Pancreas (tissue), 10 donors: ENCODE measurements around the gene PIK3R4. TPM values are rescaled to one million over a fixed set of nuclear protein-coding genes. Genes with fewer than 3 reads are reported as not detected.

Experiments used
- ATAC-seq, 4 donors: fragments of 200-7000 bp; cut with Tn5 transposase; one replicate each; pipeline versions ENCODE4 v1.8.0 to v1.9.1; 2020; ENCODE audit warnings: mild to moderate bottlenecking in 4 of 4, moderate library complexity in 4 of 4
- DNase-seq, 6 donors: peaks; one replicate each; pipeline ENCODE4 v3.0.0-alpha.2; 2020
- FAIRE-seq: peaks from 2 replicates; lab custom pipeline; 2012; peaks lifted over from hg19 to GRCh38; lab: Jason Lieb, UNC
- H3K27ac ChIP-seq, 4 donors: fragments of 200-600 bp; sonication (generic); 1 replicate in 3 of 4; 2 replicates in 1 of 4; pipeline versions ENCODE4 v1.5.0 to v1.8.0; 2020
- H3K27me3 ChIP-seq, 4 donors: fragments of 200-600 bp; one replicate each; pipeline ENCODE4 v1.8.0; 2021
- H3K36me3 ChIP-seq, 3 donors: fragments of 200-600 bp; sonication (generic) in 1 of 3; one replicate each; pipeline versions ENCODE4 v1.5.0 to v1.8.0; 2020 to 2021
- H3K4me1 ChIP-seq, 3 donors: fragments of 200-600 bp; one replicate each; pipeline ENCODE4 v1.8.0; 2021
- H3K4me3 ChIP-seq, 4 donors: fragments of 200-600 bp; sonication (generic) in 2 of 4; one replicate each; pipeline versions ENCODE4 v1.5.0 to v1.8.0; 2020 to 2021
- H3K9me3 ChIP-seq, 4 donors: fragments of 200-600 bp; one replicate each; pipeline ENCODE4 v1.8.0; 2021
- WGBS, 2 donors: extraction: QIAGEN DNeasy Blood & Tissue Kit; methylation state at CpG; one replicate each; pipeline ENCODE4 v1.1.7; 2013; 5-methylcytosine and 5-hydroxymethylcytosine counted together
- intact Hi-C, 3 donors: fragments of 100-400 bp; cut with DNase I; formaldehyde crosslinking; loops; one replicate each; pipeline versions ENCODE4 v1.11.1 to v1.14.2; 2022
- polyA plus RNA-seq, 2 donors: library from polyadenylated mRNA; stranded (reverse); fragments of 200-250 nt; gene quantifications; one replicate each; pipeline ENCODE4 v1.2.3, GENCODE V29; 2013
- total RNA-seq, 6 donors: library from RNA; stranded (reverse); fragmentation: NEBNext Ultra II Directional in 4 of 6; extraction: Animal tissue kit (Norgen Biotek cat#: 25700) in 4 of 6; gene quantifications; one replicate each; pipeline versions ENCODE4 v1.2.1 to v1.2.4, GENCODE V29; 2021 to 2023
- TF ChIP-seq, protein P1 (sequence below), 4 donors: fragments of 200-600 bp; sonication (generic) in 3 of 4; IDR thresholded peaks; one replicate each; pipeline versions ENCODE4 v1.5.0 to v1.8.0; 2021; ENCODE audit warnings: antibody characterized with exemption in 4 of 4
- donor health status: healthy with polysubstance abuse.
- donor health status: DM: no; HTN: no; CAD: no; lungs with moderate emphysema.
- donor health status: DM: no; HTN: no; CAD: no.
- donor health status: control.
- donor health status: control.
- donor health status: Bipolar disorder and iron deficiency.
- donor health status: DM: yes; HTN: yes; CAD: no.
- donor health status: DM: no; HTN: no; CAD: no.
- donor health status: DM: no; HTN: no; CAD: no.
- donor health status: DM: yes; HTN: yes; CAD: no.

PIK3R4 gene
- total and polyA plus RNA-seq, 8 donors = 6.7 to 16.6 (median 11.1) TPM

DNA sequence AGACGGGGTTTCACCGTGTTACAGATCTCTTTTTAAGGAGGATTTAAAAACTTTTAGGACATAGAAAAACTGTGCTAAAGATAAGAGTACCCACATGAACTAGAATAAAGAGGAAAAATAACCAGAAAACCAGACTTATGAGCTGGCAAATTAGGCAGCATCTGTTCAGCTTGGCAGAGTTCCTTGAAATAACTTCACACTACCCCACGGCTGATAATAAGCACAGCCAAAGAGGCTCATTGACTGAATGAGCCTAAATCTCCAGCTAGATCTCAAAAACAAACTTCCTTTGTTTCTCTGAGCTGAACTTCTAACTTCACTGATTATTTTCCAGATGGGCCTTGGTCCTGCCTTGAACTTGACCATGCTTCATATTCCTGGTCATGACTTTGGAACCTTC, 26.7 kb upstream of the PIK3R4 start:
- no peak for DNase-seq
- H3K27me3 ChIP-seq = no peaks in the 10 kb centered on the region
- no peaks in the 10 kb centered on the region for H3K36me3 ChIP-seq
- no peak overlapping the region for H3K27ac ChIP-seq
- ATAC-seq = no peak
- no peaks in the 10 kb centered on the region for H3K9me3 ChIP-seq
- no peak for FAIRE-seq
- intact Hi-C loops = no loop called here
- TF ChIP-seq, protein P1, sequence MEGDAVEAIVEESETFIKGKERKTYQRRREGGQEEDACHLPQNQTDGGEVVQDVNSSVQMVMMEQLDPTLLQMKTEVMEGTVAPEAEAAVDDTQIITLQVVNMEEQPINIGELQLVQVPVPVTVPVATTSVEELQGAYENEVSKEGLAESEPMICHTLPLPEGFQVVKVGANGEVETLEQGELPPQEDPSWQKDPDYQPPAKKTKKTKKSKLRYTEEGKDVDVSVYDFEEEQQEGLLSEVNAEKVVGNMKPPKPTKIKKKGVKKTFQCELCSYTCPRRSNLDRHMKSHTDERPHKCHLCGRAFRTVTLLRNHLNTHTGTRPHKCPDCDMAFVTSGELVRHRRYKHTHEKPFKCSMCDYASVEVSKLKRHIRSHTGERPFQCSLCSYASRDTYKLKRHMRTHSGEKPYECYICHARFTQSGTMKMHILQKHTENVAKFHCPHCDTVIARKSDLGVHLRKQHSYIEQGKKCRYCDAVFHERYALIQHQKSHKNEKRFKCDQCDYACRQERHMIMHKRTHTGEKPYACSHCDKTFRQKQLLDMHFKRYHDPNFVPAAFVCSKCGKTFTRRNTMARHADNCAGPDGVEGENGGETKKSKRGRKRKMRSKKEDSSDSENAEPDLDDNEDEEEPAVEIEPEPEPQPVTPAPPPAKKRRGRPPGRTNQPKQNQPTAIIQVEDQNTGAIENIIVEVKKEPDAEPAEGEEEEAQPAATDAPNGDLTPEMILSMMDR (IDR thresholded peaks at IDR 0.05) = no peak
- no peaks in the 10 kb centered on the region for H3K4me1 ChIP-seq
- 66 to 72% methylated on average over 3 of the region's 3 CpGs for WGBS, 2 donors
- no peak overlapping the region for H3K4me3 ChIP-seq

DNA sequence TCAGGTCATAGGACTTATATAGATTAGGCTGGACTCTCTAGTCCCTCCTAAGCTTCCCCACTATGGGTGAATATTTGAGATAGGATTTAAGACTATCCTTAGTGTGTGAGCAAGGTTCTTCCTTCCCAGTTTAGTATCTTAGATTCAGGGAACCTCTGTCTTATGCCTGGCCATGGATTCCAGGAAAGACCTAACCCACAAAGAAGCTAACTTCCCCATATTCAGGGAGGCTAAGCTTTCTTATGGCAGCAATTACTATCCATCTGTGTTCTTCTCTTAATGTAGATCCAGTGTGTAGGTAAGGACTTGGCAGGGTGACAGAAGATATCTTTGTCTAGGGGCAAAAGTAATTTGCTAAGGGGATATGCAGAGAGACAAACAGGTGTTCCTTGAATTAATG, 25.5 kb upstream of the PIK3R4 start:
- no peak overlapping the region for H3K27ac ChIP-seq
- no peak for ATAC-seq
- intact Hi-C loops = no loop called here

DNA sequence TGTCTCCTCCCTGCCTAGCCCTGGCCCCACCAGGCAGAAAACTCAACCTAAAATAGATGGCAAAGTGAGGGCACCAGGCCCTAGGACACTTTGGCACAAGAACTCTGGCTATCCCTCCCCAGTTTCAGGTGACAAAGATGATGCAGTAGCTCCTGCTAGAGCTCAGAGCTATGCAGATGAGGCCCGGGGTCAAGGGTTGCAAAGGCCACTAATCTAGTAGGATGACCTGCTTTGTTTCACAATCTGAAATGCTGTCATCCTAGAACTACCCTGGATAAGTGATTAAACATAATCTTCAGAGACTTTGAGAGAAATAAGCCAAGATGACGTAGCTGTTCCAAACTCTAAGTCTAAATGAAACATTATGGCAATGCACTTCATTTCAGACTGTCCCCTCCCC, 24.0 kb upstream of the PIK3R4 start:
- no peak overlapping the region for H3K4me3 ChIP-seq
- intact Hi-C loops = no loop called here
- FAIRE-seq (no peak), DNase-seq (no peak), ATAC-seq (no peak)
- H3K27me3 ChIP-seq = no peaks in the 10 kb centered on the region
- H3K36me3 ChIP-seq = no peaks in the 10 kb centered on the region
- WGBS, 2 donors = 60 to 78% methylated on average over 2 of the region's 2 CpGs
- TF ChIP-seq, protein P1 (IDR thresholded peaks at IDR 0.05) = no peak
- H3K9me3 ChIP-seq = no peaks in the 10 kb centered on the region
- no peak overlapping the region for H3K27ac ChIP-seq
- H3K4me1 ChIP-seq = no peaks in the 10 kb centered on the region

More for the DNA sequence above, 25.5 kb upstream of the PIK3R4 start:
- TF ChIP-seq, protein P1 (IDR thresholded peaks at IDR 0.05) = no peak
- Histone ChIP-seq H3K36me3 (no peaks in the 10 kb centered on the region), H3K27me3 (no peaks in the 10 kb centered on the region), H3K4me1 (no peaks in the 10 kb centered on the region), H3K4me3 (no peak overlapping the region), H3K9me3 (no peaks in the 10 kb centered on the region)
- FAIRE-seq = no peak
- DNase-seq = no peak

DNA sequence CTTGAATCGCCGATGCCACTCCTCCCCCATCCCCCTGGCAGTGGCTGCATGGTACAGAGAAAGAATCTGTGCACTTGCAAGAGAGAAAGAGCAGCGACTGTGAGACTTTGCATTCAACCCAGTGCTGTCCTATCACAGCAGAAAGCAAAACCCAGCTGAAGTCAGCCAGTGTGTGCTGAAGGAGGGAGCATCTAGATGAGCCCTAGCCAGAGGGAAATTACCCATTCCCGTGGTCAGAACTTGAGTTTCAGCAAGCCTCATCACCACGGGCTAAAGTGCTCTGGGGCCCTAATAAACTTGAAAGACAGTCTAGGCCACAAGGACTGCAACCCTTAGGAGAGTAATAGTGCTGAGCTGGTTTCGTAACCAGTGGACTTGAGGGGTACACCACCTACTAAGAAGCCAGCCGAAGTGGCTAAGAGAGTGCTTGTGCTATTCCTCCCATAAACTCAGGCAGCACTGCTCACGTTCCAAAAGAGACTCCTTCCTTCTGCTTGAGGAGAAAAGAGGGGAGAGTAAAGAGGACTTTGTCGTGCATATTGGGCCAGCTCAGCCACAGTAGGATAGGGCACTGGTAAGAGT, 15.2 kb upstream of the PIK3R4 start:
- intact Hi-C loops = loop anchor here in 1 of 3 donors (10.0 kb wide), 1 partner anchor 133 kb away; the partner anchor contains the start of gene ATP2C1

DNA sequence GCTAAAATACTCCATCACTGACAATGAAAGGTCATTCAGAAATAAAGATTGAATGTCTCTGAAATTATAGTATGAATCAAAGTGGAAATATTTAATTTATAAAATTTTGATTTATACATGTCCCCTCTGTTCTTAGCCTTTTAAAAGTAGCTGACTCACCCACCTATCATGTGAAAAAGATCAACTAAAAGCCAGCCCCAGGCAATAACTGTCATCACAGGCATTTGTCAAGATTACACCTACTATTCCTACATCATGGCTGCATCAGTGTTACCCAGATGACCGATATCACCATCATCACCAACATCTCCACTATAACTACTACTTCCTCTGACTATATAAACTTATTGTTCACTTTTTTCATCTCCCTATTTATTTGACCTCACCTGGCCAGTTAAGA, 14.3 kb upstream of the PIK3R4 start:
- H3K4me3 ChIP-seq = no peak overlapping the region
- ATAC-seq (no peak), DNase-seq (no peak), FAIRE-seq (no peak)
- TF ChIP-seq, protein P1 (IDR thresholded peaks at IDR 0.05) = no peak
- no peak overlapping the region for H3K27ac ChIP-seq
- H3K36me3 ChIP-seq = no peaks in the 10 kb centered on the region
- no peaks in the 10 kb centered on the region for H3K9me3 ChIP-seq
- WGBS, 2 donors = 56 to 80% methylated on average over 1 of the region's 1 CpG
- H3K4me1 ChIP-seq = no peaks in the 10 kb centered on the region
- intact Hi-C loops = loop anchor here in 1 of 3 donors (10.0 kb wide), 1 partner anchor 134 kb away; the partner anchor contains the start of gene ATP2C1
- no peaks in the 10 kb centered on the region for H3K27me3 ChIP-seq

More for the DNA sequence above, 15.2 kb upstream of the PIK3R4 start:
- Histone ChIP-seq H3K27ac (no peak overlapping the region), H3K36me3 (no peaks in the 10 kb centered on the region), H3K4me1 (no peaks in the 10 kb centered on the region), H3K9me3 (no peaks in the 10 kb centered on the region), H3K4me3 (no peak overlapping the region), H3K27me3 (no peaks in the 10 kb centered on the region)
- WGBS, 2 donors = 62 to 76% methylated on average over 9 of the region's 9 CpGs
- ATAC-seq = no peak
- TF ChIP-seq, protein P1 (IDR thresholded peaks at IDR 0.05) = no peak
- no peak for DNase-seq
- FAIRE-seq = no peak
